Mesenchymal stem cell (in vitro differentiated cells and primary cell): ENCODE measurements around the gene AFF4.

Source experiments
- DNase-seq: peaks from one replicate; pipeline ENCODE4 v3.0.0-alpha.2; 2013
- H2AFZ ChIP-seq: one replicate; pipeline ENCODE4 v1.6.1; 2013; ENCODE audit warnings: low read depth, mild to moderate bottlenecking, control low read depth, inconsistent platforms, low read length, moderate library complexity
- H2AK5ac ChIP-seq: 2 replicates; pipeline ENCODE4 v1.6.1; 2013; ENCODE audit warnings: low read length, moderate library complexity, mild to moderate bottlenecking, inconsistent platforms; ENCODE audit not compliant: severe bottlenecking
- H2BK120ac ChIP-seq: one replicate; pipeline ENCODE4 v1.6.1; 2013; ENCODE audit warnings: low read depth, mild to moderate bottlenecking, inconsistent platforms, low read length, moderate library complexity
- H2BK12ac ChIP-seq, 2 experiments: one replicate each; pipeline ENCODE4 v1.6.1; 2013; ENCODE audit warnings: inconsistent platforms in 2 of 2, low read length in 2 of 2, mild to moderate bottlenecking in 2 of 2, moderate library complexity in 2 of 2, control low read depth in 1 of 2
- H2BK15ac ChIP-seq: one replicate; pipeline ENCODE4 v1.6.1; 2013; ENCODE audit warnings: mild to moderate bottlenecking, low read depth, inconsistent platforms; ENCODE audit not compliant: poor library complexity, severe bottlenecking
- H2BK5ac ChIP-seq: 2 replicates; pipeline ENCODE4 v1.6.1; 2013; ENCODE audit warnings: low read depth, mild to moderate bottlenecking, low read length, control low read depth, inconsistent platforms; ENCODE audit not compliant: poor library complexity, severe bottlenecking
- H3K14ac ChIP-seq, 2 experiments: one replicate each; pipeline ENCODE4 v1.6.1; 2013; ENCODE audit warnings: inconsistent platforms in 2 of 2, low read length in 2 of 2, control low read depth in 1 of 2, mild to moderate bottlenecking in 1 of 2, moderate library complexity in 1 of 2
- H3K18ac ChIP-seq, 2 experiments: one replicate each; pipeline ENCODE4 v1.6.1; 2013; ENCODE audit warnings: inconsistent platforms in 2 of 2, low read length in 2 of 2, control low read depth in 1 of 2, low read depth in 1 of 2, mild to moderate bottlenecking in 1 of 2
- H3K23ac ChIP-seq, 2 experiments: one replicate each; pipeline ENCODE4 v1.6.1; 2013; ENCODE audit warnings: inconsistent platforms in 2 of 2, low read length in 2 of 2, mild to moderate bottlenecking in 2 of 2, moderate library complexity in 2 of 2, control low read depth in 1 of 2
- H3K27ac ChIP-seq: 2 replicates; pipeline ENCODE4 v1.5.1; 2013; ENCODE audit warnings: mild to moderate bottlenecking, moderate library complexity, low read length, control low read depth, inconsistent platforms; ENCODE audit not compliant: poor library complexity, severe bottlenecking
- H3K27me3 ChIP-seq, 2 experiments: 2 replicates each; pipeline versions ENCODE4 v1.6.1 to v1.7.0; 2013; ENCODE audit warnings: low read length in 2 of 2, mild to moderate bottlenecking in 2 of 2, moderate library complexity in 2 of 2, control low read depth in 1 of 2, inconsistent platforms in 1 of 2; ENCODE audit not compliant: control insufficient read depth in 1 of 2, insufficient read depth in 1 of 2
- H3K36me3 ChIP-seq, 2 experiments: 2 replicates each; pipeline versions ENCODE4 v1.6.1 to v1.7.0; 2013; ENCODE audit warnings: low read length in 2 of 2, control low read depth in 1 of 2, inconsistent platforms in 1 of 2, low read depth in 1 of 2, mild to moderate bottlenecking in 1 of 2; ENCODE audit not compliant: insufficient read depth in 2 of 2, control insufficient read depth in 1 of 2
- H3K4ac ChIP-seq, 2 experiments: one replicate each; pipeline ENCODE4 v1.6.1; 2013; ENCODE audit warnings: inconsistent platforms in 2 of 2, low read length in 2 of 2, mild to moderate bottlenecking in 2 of 2, moderate library complexity in 2 of 2, control low read depth in 1 of 2, low read depth in 1 of 2
- H3K4me1 ChIP-seq: 2 replicates; pipeline ENCODE4 v1.6.1; 2013; ENCODE audit warnings: low read depth, low read length, control low read depth; ENCODE audit not compliant: control insufficient read depth, insufficient read depth
- H3K4me2 ChIP-seq: 2 replicates; pipeline ENCODE4 v1.6.1; 2013; ENCODE audit warnings: low read length, mild to moderate bottlenecking, inconsistent platforms; ENCODE audit not compliant: poor library complexity, severe bottlenecking
- H3K4me3 ChIP-seq, 2 experiments: 2 replicates each; pipeline versions ENCODE4 v1.5.1 to v1.7.0; 2013; ENCODE audit warnings: low read length in 2 of 2, mild to moderate bottlenecking in 2 of 2, control low read depth in 1 of 2, low read depth in 1 of 2; ENCODE audit not compliant: insufficient read depth in 1 of 2
- H3K79me1 ChIP-seq: replicated peaks from 2 replicates; pipeline ENCODE4 v1.6.1; 2013; ENCODE audit warnings: mild to moderate bottlenecking, control low read depth, low read length, inconsistent platforms; ENCODE audit not compliant: poor library complexity, severe bottlenecking
- H3K9ac ChIP-seq: 2 replicates; pipeline ENCODE4 v1.7.0; 2013; ENCODE audit warnings: mild to moderate bottlenecking, low read length, moderate library complexity
- H3K9me3 ChIP-seq: 2 replicates; pipeline ENCODE4 v1.7.0; 2013; ENCODE audit warnings: mild to moderate bottlenecking, low read length; ENCODE audit not compliant: control insufficient read depth
- H4K8ac ChIP-seq: one replicate; pipeline ENCODE4 v1.6.1; 2013; ENCODE audit warnings: inconsistent platforms, mild to moderate bottlenecking, low read length, moderate library complexity
- H4K91ac ChIP-seq: one replicate; pipeline ENCODE4 v1.6.1; 2013; ENCODE audit warnings: mild to moderate bottlenecking, low read length, inconsistent platforms
- WGBS: methylation state at CpG from one replicate; pipeline ENCODE4 v1.1.7; 2013; ENCODE audit warnings: mixed read lengths; 5-methylcytosine and 5-hydroxymethylcytosine counted together

AFF4 gene

DNA sequence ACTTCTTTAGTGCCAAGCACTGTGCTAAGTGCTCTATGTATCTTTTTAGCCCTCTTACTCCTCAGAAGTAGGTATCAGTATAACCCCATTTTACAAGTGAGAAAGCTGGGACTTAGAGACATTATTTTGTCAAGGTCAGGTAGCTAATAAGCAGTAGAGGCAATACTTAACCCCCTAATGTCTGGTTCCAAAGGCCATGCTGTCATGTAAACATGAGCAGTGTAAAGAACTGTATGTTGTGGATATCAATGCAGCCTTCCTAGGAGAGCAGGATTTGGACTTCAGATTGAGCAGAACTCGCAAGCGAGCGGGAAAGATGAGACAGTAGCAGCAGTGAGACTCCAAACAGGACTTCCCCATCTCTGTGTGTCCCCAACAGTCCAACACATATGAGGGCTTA is 129.4 kb downstream of the AFF4 start:
- Histone ChIP-seq H3K4me3 (no peak overlapping the region), H3K27me3 (no peaks in the 10 kb centered on the region), H2BK120ac (no peak overlapping the region), H2BK12ac (no peak overlapping the region), H4K8ac (no peak overlapping the region), H3K9ac (no peak overlapping the region), H3K4me2 (no peak overlapping the region), H3K23ac (no peak overlapping the region), H3K14ac (no peak overlapping the region), H3K4ac (no peak overlapping the region), H3K27ac (no peak overlapping the region), H3K9me3 (no peaks in the 10 kb centered on the region), H2BK15ac (no peak overlapping the region), H2BK5ac (no peak overlapping the region), H4K91ac (no peak overlapping the region), H3K36me3 (no peaks in the 10 kb centered on the region), H3K4me1 (peaks cover 13% of the 10 kb centered on the region), H2AFZ (no peak overlapping the region), H3K79me1 (peaks cover 2% of the 10 kb centered on the region), H2AK5ac (no peak overlapping the region), H3K18ac (no peak overlapping the region)
- DNase-seq, result no peak
- 100% methylated on average over 3 of the region's 3 CpGs for WGBS

DNA sequence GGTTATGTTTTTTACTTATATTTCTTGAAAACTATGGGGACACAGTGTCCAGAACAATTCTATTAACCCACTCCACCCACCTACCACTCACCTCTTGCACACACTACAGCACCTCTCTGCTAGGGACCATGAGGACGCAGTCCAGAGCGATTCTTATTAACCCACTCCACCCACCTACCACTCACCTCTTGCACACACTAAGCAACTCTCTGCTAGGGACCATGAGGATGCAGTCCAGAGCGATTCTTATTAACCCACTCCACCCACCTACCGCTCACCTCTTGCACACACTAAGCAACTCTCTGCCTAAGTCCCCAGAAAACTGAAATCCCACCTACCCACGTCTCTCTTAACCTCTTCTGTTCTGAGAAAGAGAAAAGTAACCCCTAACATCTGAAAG is 130.8 kb downstream of the AFF4 start:
- no peak overlapping the region for H4K91ac ChIP-seq
- H2BK15ac ChIP-seq, result no peak overlapping the region
- DNase-seq, result no peak
- H2AFZ ChIP-seq, result no peak overlapping the region
- H3K4me2 ChIP-seq, result no peak overlapping the region
- H3K4me3 ChIP-seq, result no peak overlapping the region
- H3K9me3 ChIP-seq, result no peaks in the 10 kb centered on the region
- H2BK12ac ChIP-seq, result no peak overlapping the region
- no peak overlapping the region for H2AK5ac ChIP-seq
- peaks cover 13% of the 10 kb centered on the region for H3K4me1 ChIP-seq
- 92% methylated on average over 5 of the region's 5 CpGs for WGBS
- no peak overlapping the region for H3K18ac ChIP-seq
- H3K36me3 ChIP-seq, result peaks cover 0 to 2% of the 10 kb centered on the region in 2 experiments
- no peak overlapping the region for H4K8ac ChIP-seq
- no peak overlapping the region for H2BK5ac ChIP-seq
- peaks cover 7% of the 10 kb centered on the region for H3K79me1 ChIP-seq
- H3K9ac ChIP-seq, result no peak overlapping the region
- H2BK120ac ChIP-seq, result no peak overlapping the region
- H3K4ac ChIP-seq, result no peak overlapping the region
- H3K27ac ChIP-seq, result no peak overlapping the region
- H3K23ac ChIP-seq, result no peak overlapping the region
- no peak overlapping the region for H3K14ac ChIP-seq
- H3K27me3 ChIP-seq, result no peaks in the 10 kb centered on the region

DNA sequence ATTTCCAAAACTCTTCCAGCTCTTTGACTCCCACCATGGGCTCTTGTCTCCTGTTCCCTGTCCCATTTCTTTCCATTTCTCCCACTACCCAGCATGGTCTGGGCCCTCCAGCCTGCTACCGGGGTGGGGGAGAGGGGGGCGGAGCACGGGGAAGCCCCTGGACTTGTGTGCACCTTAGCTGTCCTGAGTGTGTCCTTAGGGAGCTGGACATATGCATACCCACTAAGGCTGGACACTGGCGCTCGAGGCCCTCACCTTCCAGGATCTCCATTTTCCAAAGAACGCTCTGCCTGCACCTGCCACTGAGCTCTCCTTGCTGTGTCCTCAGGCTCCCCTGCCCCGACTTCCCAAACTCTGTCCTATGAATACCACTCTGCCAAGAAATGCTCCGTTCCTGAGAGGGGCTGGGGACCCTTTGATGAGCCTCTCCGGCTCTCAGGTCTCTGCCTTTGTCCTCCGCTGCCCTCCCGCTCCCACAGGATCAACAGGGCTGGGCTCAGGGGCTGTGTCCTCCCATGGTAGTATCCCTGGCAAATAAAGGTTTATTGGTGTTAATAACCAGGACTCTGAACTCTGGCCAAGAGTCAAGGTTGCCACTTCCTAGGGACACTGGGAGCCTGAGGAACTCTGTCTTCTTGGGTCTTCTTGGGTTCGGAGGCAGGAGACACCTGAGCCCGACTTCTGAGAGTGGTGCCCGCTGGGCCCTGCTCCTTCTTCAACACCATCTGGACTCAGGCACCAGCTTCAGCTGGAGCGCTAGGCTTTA is 132.2 kb downstream of the AFF4 start:
- Histone ChIP-seq H3K9me3 (no peaks in the 10 kb centered on the region), H3K79me1 (peaks cover 7% of the 10 kb centered on the region), H3K4me1 (peaks cover 13% of the 10 kb centered on the region), H4K91ac (no peak overlapping the region), H3K14ac (no peak overlapping the region), H3K4ac (no peak overlapping the region), H3K9ac (no peak overlapping the region), H2BK15ac (no peak overlapping the region), H3K4me2 (peak overlapping the region; percentile 80), H2BK5ac (no peak overlapping the region), H3K23ac (no peak overlapping the region), H2BK120ac (peak overlapping the region; percentile 11), H3K36me3 (peaks cover 0 to 2% of the 10 kb centered on the region in 2 experiments), H4K8ac (no peak overlapping the region), H3K27ac (no peak overlapping the region), H2AK5ac (no peak overlapping the region), H2AFZ (no peak overlapping the region), H3K4me3 (peak overlapping the region; percentile 78 to 81), H3K18ac (no peak overlapping the region), H2BK12ac (no peak overlapping the region), H3K27me3 (no peaks in the 10 kb centered on the region)
- WGBS, result 92% methylated on average over 13 of the region's 15 CpGs
- no peak for DNase-seq

DNA sequence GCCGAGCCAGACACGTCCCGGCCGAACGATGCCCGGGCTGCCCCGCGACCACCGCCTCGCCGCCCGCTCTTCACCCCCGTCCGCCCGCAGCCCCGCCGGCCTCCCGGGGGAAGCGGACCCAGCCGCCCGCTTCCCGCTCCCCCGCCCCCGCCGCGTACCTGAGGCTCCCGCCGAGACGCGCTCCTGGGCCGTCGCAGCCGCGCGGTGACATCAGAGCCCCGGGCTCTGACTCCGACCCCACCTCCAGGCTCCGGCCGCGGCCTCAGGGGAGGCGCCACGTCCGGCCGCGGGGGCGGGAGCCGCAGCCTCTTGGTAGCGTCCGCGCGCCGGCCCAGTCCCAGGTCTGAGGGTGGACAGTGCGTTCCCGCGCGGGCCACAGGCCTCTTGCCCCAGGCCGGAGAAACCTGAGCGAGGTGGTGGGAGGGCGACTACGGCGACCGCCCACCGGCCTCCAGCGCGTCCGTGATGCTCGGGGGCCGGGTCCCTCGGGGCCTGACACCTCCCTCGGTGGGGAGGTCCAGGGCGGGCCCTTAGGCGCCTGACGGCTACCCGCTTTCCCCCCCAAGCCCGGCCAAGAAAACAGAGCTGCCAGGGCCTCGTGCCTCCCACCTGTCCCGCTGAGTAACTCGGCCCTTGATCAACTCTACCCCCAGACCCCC is 132.9 kb downstream of the AFF4 start, which contains the start of gene SHROOM1:
Gene SHROOM1, minus strand, starts transcription at position 212 of the 659 bp plus-strand sequence. CDS start 4,507 bp downstream, outside the sequence.
- Histone ChIP-seq H3K23ac (peak within 1 kb of the TSS in 1 of 2 experiments; percentile 74), H3K4ac (peak within 1 kb of the TSS; percentile 51 to 64), H3K14ac (peak within 1 kb of the TSS in 1 of 2 experiments; percentile 73), H3K9me3 (no peaks in the 10 kb centered on the region), H3K27me3 (no peaks in the 10 kb centered on the region), H3K4me1 (peaks cover 13% of the 10 kb centered on the region), H3K4me2 (peak within 1 kb of the TSS; percentile 80), H2AFZ (peak within 1 kb of the TSS; percentile 80), H2BK120ac (peak within 1 kb of the TSS; percentile 61), H3K4me3 (peak within 1 kb of the TSS; percentile 78 to 81), H2BK12ac (peak within 1 kb of the TSS in 1 of 2 experiments; percentile 81), H3K79me1 (peaks cover 7% of the 10 kb centered on the region), H4K91ac (peak within 1 kb of the TSS; percentile 59), H3K18ac (peak within 1 kb of the TSS; percentile 76 to 81), H2BK5ac (no peak within 1 kb of the TSS), H3K27ac (no peak within 1 kb of the TSS), H3K36me3 (peaks cover 0 to 7% of the 10 kb centered on the region in 2 experiments), H2AK5ac (no peak within 1 kb of the TSS), H3K9ac (peak within 1 kb of the TSS; percentile 84), H4K8ac (peak within 1 kb of the TSS; percentile 82), H2BK15ac (peak within 1 kb of the TSS; percentile 52)
- peak; percentile 50 for DNase-seq
- 4% methylated on average over 67 of the region's 78 CpGs for WGBS
